HG02884 (cell line): Measurements from ENCODE around the gene EFHC2.

Source experiments
- ATAC-seq: cut with Tn5 transposase; IDR thresholded peaks from one replicate; pipeline ENCODE4 v1.9.1; 2021; ENCODE audit warnings: mild to moderate bottlenecking, moderate library complexity; ENCODE audit not compliant: unreplicated experiment

The EFHC2 gene

GRCh38 chrX:44156726-44157125 lies 186.7 kb downstream of the EFHC2 start:
- no peak for ATAC-seq

- no peak for ATAC-seq
Measured at GRCh38 chrX:44155126-44155525, 188.3 kb downstream of the EFHC2 start.

GRCh38 chrX:44152852-44153251 lies 190.6 kb downstream of the EFHC2 start:
- ATAC-seq, result no peak

- no peak for ATAC-seq
Measured at GRCh38 chrX:44147130-44147529, 196.3 kb downstream of the EFHC2 start.

- no peak for ATAC-seq
Measured at GRCh38 chrX:44144177-44144945, 199.1 kb downstream of the EFHC2 start.

- no peak for ATAC-seq
Measured at GRCh38 chrX:44143061-44143602, 200.3 kb downstream of the EFHC2 start.

GRCh38 chrX:44130189-44130588 lies 213.3 kb downstream of the EFHC2 start:
- ATAC-seq, result no peak

- ATAC-seq, result no peak
Measured at GRCh38 chrX:44113337-44113736, 230.1 kb downstream of the EFHC2 start.

GRCh38 chrX:44106864-44107263 lies 236.6 kb downstream of the EFHC2 start:
- ATAC-seq, result no peak

GRCh38 chrX:44105228-44105913 lies 238.1 kb downstream of the EFHC2 start:
- ATAC-seq, result no peak

GRCh38 chrX:44104699-44105098 lies 238.8 kb downstream of the EFHC2 start:
- no peak for ATAC-seq

GRCh38 chrX:44101281-44101680 lies 242.2 kb downstream of the EFHC2 start:
- no peak for ATAC-seq

- no peak for ATAC-seq
Measured at GRCh38 chrX:44099366-44099765, 244.1 kb downstream of the EFHC2 start.
